ENCODE data around the gene ANXA6. TPM values are rescaled to one million over a fixed set of nuclear protein-coding genes. Genes with fewer than 3 reads are reported as not detected.

Gene ANXA6
- total and polyA plus RNA-seq, 2 of the 4 experiments (the other 2 are of a cell fraction) = 355 to 610 TPM

DNA sequence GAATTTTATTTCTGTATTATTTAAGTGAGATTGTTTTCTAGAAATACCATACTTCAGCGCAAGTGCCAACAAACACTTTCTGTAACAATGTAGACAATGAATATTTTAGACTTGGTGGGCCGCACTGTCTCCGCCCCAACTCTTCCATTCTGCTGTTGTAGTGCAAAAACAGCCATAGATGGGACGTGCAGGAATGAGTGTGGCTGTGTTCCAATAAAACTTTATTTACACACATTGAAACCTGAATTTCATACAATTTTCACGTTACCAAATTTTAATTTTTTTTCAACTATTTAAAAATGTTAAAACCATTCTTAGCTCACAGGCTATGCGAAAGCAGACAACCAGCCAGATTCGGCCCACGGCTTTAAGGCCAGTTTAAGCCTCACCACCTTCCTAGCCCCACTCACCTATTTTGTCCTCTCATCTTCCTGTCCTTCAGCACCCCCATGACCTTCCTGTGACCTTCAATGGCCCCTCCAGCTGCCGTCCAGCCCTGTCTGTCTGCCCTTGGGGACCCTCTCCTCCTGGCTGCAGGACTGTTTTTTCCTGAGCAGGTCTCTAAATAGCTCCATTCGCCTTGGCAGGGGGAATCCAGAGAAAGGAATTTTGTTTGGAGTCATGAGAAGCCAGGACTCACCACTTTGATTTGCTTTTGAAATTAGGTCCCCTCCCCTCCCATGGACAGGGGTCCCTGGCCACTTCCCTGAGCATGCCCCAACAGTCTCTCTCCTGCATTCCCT is 11.2 kb upstream of the ANXA6 start:
- Histone ChIP-seq H3K9me1 (ENCODE audit: insufficient read depth, low read length) (no peaks in the 10 kb centered on the region), H2BK20ac (ENCODE audit: low read depth, low read length) (no peak overlapping the region), H3K4me1 (ENCODE audit: control insufficient read depth, insufficient read depth, low read length) (no peaks in the 10 kb centered on the region), H4K20me1 (ENCODE audit: insufficient read depth, low read length) (no peaks in the 10 kb centered on the region; the same call in 1 of the 2 replicates), H3K9me3 (ENCODE audit: control insufficient read depth, insufficient read depth, low read length) (no peaks in the 10 kb centered on the region), H2AK5ac (ENCODE audit: low read depth, low read length) (no peak overlapping the region), H3K4me2 (ENCODE audit: low read depth, low read length) (no peak overlapping the region), H3K27me3 (ENCODE audit: control insufficient read depth, insufficient read depth, low read length) (peaks cover 14% of the 10 kb centered on the region), H3K36me3 (ENCODE audit: control insufficient read depth, insufficient read depth, low read length) (no peaks in the 10 kb centered on the region), H4K5ac (ENCODE audit: low read depth, low read length) (no peak overlapping the region), H3K79me1 (ENCODE audit: low read depth in 1 of 2, low read length in 2 of 2) (no peaks in the 10 kb centered on the region), H2BK5ac (ENCODE audit: low read depth, low read length, poor library complexity, severe bottlenecking) (no peak overlapping the region), H2BK15ac (ENCODE audit: low read depth, low read length) (no peak overlapping the region), H3K4me3 (ENCODE audit: insufficient read depth, low read depth, low read length) (no peak overlapping the region), H2AFZ (replicated peaks; ENCODE audit: low read length, poor library complexity) (peak overlapping the region; percentile 38), H3K4ac (ENCODE audit: low read depth, low read length) (no peak overlapping the region), H3K18ac (ENCODE audit: low read depth, low read length) (no peak overlapping the region), H3K14ac (replicated peaks; ENCODE audit: low read depth, low read length) (no peak overlapping the region), H3K23ac (ENCODE audit: low read depth, low read length) (no peak overlapping the region), H4K91ac (ENCODE audit: insufficient read depth, low read depth, low read length) (no peak overlapping the region), H2AK9ac (replicated peaks; ENCODE audit: low read depth, low read length, poor library complexity) (peak overlapping the region; percentile 50), H2BK120ac (ENCODE audit: low read depth, low read length) (no peak overlapping the region), H3K27ac (ENCODE audit: insufficient read depth, low read length) (no peak overlapping the region), H3K9ac (ENCODE audit: low read depth, low read length) (no peak overlapping the region), H4K8ac (ENCODE audit: low read depth in 2 of 2, low read length in 2 of 2) (no peak overlapping the region), H3K56ac (ENCODE audit: extremely low read depth, insufficient read depth, low read length) (no peak overlapping the region)
- TF ChIP-seq POLR2A (IDR thresholded peaks at IDR 0.05; ENCODE audit: low read depth, low read length) = no peak
- TF ChIP-seq RFX5 (IDR thresholded peaks at IDR 0.05; ENCODE audit: low read depth, low read length) = no peak
- no peak for TF ChIP-seq NFE2L2 (IDR thresholded peaks at IDR 0.05; ENCODE audit: low read depth, low read length)
- TF ChIP-seq MXI1 (IDR thresholded peaks at IDR 0.05; ENCODE audit: borderline replicate concordance, low read depth, low read length) = no peak
- TF ChIP-seq ELK1 (IDR thresholded peaks at IDR 0.05; ENCODE audit: borderline replicate concordance, low read depth, low read length) = no peak
- TF ChIP-seq CHD1 (IDR thresholded peaks at IDR 0.05; ENCODE audit: low read depth, low read length) = no peak
- TF ChIP-seq, protein P1, sequence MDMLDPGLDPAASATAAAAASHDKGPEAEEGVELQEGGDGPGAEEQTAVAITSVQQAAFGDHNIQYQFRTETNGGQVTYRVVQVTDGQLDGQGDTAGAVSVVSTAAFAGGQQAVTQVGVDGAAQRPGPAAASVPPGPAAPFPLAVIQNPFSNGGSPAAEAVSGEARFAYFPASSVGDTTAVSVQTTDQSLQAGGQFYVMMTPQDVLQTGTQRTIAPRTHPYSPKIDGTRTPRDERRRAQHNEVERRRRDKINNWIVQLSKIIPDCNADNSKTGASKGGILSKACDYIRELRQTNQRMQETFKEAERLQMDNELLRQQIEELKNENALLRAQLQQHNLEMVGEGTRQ (IDR thresholded peaks at IDR 0.05; ENCODE audit: low read depth, low read length) = no peak
- no peak for TF ChIP-seq FOS (IDR thresholded peaks at IDR 0.05; ENCODE audit: low read depth, low read length)
- TF ChIP-seq CEBPB (IDR thresholded peaks at IDR 0.05; ENCODE audit: low read depth, low read length) = no peak
- TF ChIP-seq SMC3 (IDR thresholded peaks at IDR 0.05; ENCODE audit: low read depth, low read length) = no peak
- TF ChIP-seq RAD21 (IDR thresholded peaks at IDR 0.05; ENCODE audit: low read length) = no peak
- no peak for TF ChIP-seq CTCF (conservative IDR thresholded peaks at IDR 0.05; ENCODE audit: low read depth, low read length)
- TF ChIP-seq MAFK (IDR thresholded peaks at IDR 0.05; ENCODE audit: low read depth, low read length) = no peak
- no peak for TF ChIP-seq MAZ (IDR thresholded peaks at IDR 0.05; ENCODE audit: borderline replicate concordance, low read depth, low read length)
- POLR2A ChIA-PET (ENCODE audit: unreplicated experiment) = no interaction called here
- dilution Hi-C loops (cut with HindIII; ENCODE audit: low sequenced_read_pairs, unreplicated experiment) (no loop called here), in situ Hi-C loops (cut with MboI; ENCODE audit: low sequenced_read_pairs) (loop anchor here (10.0 kb wide), 1 partner anchor 374 kb away; no protein-coding TSS in a partner anchor), intact Hi-C loops (cut with micrococcal nuclease) (loop anchor here (10.0 kb wide), 1 partner anchor 604 kb away; no protein-coding TSS in a partner anchor)
- CTCF ChIA-PET = no interaction called here
- ATAC-seq (ENCODE audit: low read depth) (no peak), DNase-seq (no peak)
- no TSS peak for BruUV-seq (replicated peaks)
- 77 to 100% methylated on average over 1 to 4 of the region's 10 CpGs for WGBS, 2 experiments (ENCODE audit: extremely low coverage in 2 of 2, insufficient read length in 1 of 2)

Data from IMR-90 (cell line).